Breast epithelium (tissue), 3 donors: Measurements from ENCODE around the gene MYL12A.
"Not testable (repeated sequence)": the region's sequence is repeated elsewhere in the genome, so short reads cannot be mapped to it uniquely, and the experiment has no call there.

Experiments
- POLR2AphosphoS5 ChIP-seq, 3 donors: sonication (generic); formaldehyde crosslinking; IDR thresholded peaks; one replicate each; pipeline ENCODE4 v1.6.1; 2017; ENCODE audit warnings: antibody characterized with exemption in 3 of 3
- TF ChIP-seq, protein P1 (sequence below), 3 donors: fragments of 450-650 bp; IDR thresholded peaks; one replicate each; pipeline ENCODE4 v1.5.1; 2016 to 2017; ENCODE audit warnings: antibody characterized with exemption in 3 of 3, mild to moderate bottlenecking in 3 of 3, moderate library complexity in 3 of 3

DNA sequence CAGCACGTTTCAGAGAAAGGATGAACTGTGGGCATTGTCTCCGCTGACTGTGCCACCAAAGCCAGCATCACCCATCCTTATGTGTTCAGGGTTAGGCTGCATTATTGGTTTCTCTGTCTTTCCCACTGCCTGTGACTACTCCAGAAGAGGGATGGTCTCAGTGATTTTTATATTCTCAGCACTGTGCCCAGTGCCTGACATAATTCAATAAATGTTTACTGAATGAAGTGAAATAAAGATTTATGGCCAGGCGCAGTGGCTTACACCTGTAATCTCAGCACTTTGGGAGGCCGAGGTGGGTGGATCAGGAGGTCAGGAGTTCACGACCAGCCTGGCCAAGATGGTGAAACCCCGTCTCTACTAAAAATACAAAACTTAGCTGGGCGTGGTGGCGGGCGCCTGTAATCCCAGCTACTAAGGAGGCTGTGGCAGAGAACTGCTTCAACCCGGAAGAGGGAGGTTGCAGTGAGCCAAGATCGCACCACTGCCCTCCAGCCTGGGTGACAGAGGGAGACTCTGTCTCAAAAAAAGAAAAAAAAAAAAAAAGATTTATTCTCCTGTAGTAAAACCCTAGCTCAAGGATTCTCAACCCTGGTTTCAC lies 49.2 kb upstream of the MYL12A start:
- TF ChIP-seq, protein P1, sequence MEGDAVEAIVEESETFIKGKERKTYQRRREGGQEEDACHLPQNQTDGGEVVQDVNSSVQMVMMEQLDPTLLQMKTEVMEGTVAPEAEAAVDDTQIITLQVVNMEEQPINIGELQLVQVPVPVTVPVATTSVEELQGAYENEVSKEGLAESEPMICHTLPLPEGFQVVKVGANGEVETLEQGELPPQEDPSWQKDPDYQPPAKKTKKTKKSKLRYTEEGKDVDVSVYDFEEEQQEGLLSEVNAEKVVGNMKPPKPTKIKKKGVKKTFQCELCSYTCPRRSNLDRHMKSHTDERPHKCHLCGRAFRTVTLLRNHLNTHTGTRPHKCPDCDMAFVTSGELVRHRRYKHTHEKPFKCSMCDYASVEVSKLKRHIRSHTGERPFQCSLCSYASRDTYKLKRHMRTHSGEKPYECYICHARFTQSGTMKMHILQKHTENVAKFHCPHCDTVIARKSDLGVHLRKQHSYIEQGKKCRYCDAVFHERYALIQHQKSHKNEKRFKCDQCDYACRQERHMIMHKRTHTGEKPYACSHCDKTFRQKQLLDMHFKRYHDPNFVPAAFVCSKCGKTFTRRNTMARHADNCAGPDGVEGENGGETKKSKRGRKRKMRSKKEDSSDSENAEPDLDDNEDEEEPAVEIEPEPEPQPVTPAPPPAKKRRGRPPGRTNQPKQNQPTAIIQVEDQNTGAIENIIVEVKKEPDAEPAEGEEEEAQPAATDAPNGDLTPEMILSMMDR (IDR thresholded peaks at IDR 0.05): not testable (repeated sequence)
- not testable (repeated sequence) for TF ChIP-seq POLR2AphosphoS5 (IDR thresholded peaks at IDR 0.05)
